Peyer's patch (tissue), 4 donors: ENCODE measurements around the gene ARFIP1.

ENCODE experiments used
- CTCF ChIP-seq, 6 experiments: fragments of 450-650 bp in 4 of 6; fragments of 200-600 bp in 2 of 6; sonication (generic) in 1 of 6; IDR thresholded peaks; one replicate each; pipeline ENCODE4 v1.5.1; 2017 to 2019; ENCODE audit warnings: antibody characterized with exemption in 6 of 6, mild to moderate bottlenecking in 3 of 6, moderate library complexity in 1 of 6
- POLR2A ChIP-seq, 2 donors: fragments of 450-650 bp; IDR thresholded peaks; one replicate each; pipeline ENCODE4 v1.5.1; 2017; ENCODE audit warnings: antibody characterized with exemption in 2 of 2, mild to moderate bottlenecking in 2 of 2, moderate library complexity in 2 of 2

- TF ChIP-seq POLR2A (IDR thresholded peaks at IDR 0.05) (no peak), CTCF (IDR thresholded peaks at IDR 0.05) (no peak)
Observed at GRCh38 chr4:152803541-152803940, 23.8 kb downstream of the ARFIP1 start.
